ENCODE measurements around the gene CD2BP2. TPM values are rescaled to one million over a fixed set of nuclear protein-coding genes. Genes with fewer than 3 reads are reported as not detected.

The CD2BP2 gene
- total and polyA plus RNA-seq, 2 of the 8 experiments (the other 6 are each of a cell fraction or from before 2014, with no cell fraction given): 22.4 to 55.3 TPM

- TF ChIP-seq POLR2AphosphoS5 (IDR thresholded peaks at IDR 0.05; ENCODE audit: low read depth, low read length): no peak
- TF ChIP-seq KDM1A (IDR thresholded peaks at IDR 0.05; ENCODE audit: borderline replicate concordance, low read length): no peak
- TF ChIP-seq SP4 (IDR thresholded peaks at IDR 0.05; ENCODE audit: low read length): no peak
Observed at GRCh38 chr16:30366511-30366910, 11.4 kb upstream of the CD2BP2 start (continued).

All from H1 (cell line).